Measurements from ENCODE around the gene HECTD4. TPM values are rescaled to one million over a fixed set of nuclear protein-coding genes. Genes with fewer than 3 reads are reported as not detected.
A peak's percentile ranks its signal among the peaks of the same experiment; 100 is the strongest.

HECTD4 gene
- total and polyA plus RNA-seq, 2 donors (not counting 1 experiment from before 2014, with no cell fraction given), result 46.4 to 92.2 TPM

DNA sequence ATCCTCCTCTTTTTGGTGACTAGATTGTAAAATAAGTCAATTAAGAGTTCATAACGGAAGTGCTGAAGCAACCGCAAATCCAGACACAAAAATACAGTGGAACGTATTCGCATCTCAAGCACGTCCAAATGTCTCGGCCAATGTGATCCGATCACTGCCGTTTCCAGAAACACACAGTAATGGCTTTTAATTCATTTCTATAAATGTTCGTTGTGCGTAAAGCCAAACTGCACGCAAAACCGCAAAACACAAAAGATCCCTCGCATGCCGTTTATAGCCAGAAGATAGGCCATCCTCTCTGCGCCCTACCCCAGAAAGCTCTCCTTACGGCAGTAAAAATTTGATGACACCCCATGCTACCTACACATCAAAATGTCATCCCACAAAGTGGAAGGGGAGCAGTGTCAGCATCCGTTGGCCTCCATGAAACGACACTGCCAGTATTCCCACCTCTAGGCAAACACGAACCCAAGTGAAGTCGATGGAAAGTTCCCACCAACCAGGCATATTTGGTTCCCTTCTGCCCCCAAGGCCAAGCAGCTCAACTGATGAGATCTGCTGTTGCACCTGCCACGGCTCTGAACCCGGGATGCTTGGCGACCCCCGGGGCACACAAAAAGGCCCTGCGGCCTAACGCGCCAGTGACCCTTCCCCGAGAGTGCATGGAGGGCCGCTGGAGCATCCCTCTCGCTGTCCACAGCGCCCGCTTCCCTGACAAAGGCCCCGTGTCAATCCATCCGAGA lies 1.4 kb downstream of the HECTD4 start:
- H3K27me3 Mint-ChIP-seq, result no peaks in the 10 kb centered on the region
- peak overlapping the region; percentile 87 for H3K9ac ChIP-seq (ENCODE audit: low read length)
- H2AFZ ChIP-seq (ENCODE audit: insufficient read depth, low read depth, low read length, poor library complexity, severe bottlenecking), result peak overlapping the region; percentile 100
- H3K4me3 ChIP-seq (ENCODE audit: control extremely low read depth in 1 of 5, extremely low read depth in 1 of 5, insufficient read depth in 1 of 5, low read depth in 2 of 5, low read length in 4 of 5), result peak overlapping the region; percentile 44 to 80 (median 71)
- intact Hi-C loops (cut with micrococcal nuclease), result loop anchor here (5.0 kb wide), 1 partner anchor 274 kb away; the partner anchor contains the start of gene NAA25
- ChIA-PET CTCF (interaction anchor here (1.4 kb wide), 1 partner anchor 183 kb away, joined by 4 read pairs; no protein-coding TSS in a partner anchor), POLR2A (no interaction called here)
- WGBS (ENCODE audit: insufficient coverage), result 51% methylated on average over 33 of the region's 34 CpGs
- no peaks in the 10 kb centered on the region for H3K9me3 Mint-ChIP-seq (ENCODE audit: insufficient read depth)
- no peak for ATAC-seq (ENCODE audit: low read depth)
- H3K27me3 ChIP-seq (replicated peaks in 1 of 4; ENCODE audit: control extremely low read depth in 1 of 4, control insufficient read depth in 3 of 4, insufficient read depth in 4 of 4, low read length in 3 of 4), result no peaks in the 10 kb centered on the region
- peak overlapping the region; percentile 29 to 68 for H3K27ac ChIP-seq (ENCODE audit: low read length in 2 of 2)
- no peak for DNase-seq
- H4K20me1 ChIP-seq (ENCODE audit: control insufficient read depth, insufficient read depth, low read length, poor library complexity, severe bottlenecking), result peaks cover 21% of the 10 kb centered on the region
- H3K36me3 ChIP-seq (replicated peaks in 1 of 2; ENCODE audit: control extremely low read depth in 1 of 2, control insufficient read depth in 1 of 2, extremely low read depth in 1 of 2, insufficient read depth in 2 of 2, low read length in 1 of 2), result no peaks in the 10 kb centered on the region
- peaks cover 19 to 22% of the 10 kb centered on the region in 2 donors for H3K4me1 ChIP-seq (ENCODE audit: control insufficient read depth in 2 of 2, insufficient read depth in 2 of 2, low read length in 2 of 2)
- H3K9me3 ChIP-seq (ENCODE audit: control extremely low read depth in 1 of 3, control insufficient read depth in 2 of 3, insufficient read depth in 1 of 3, low read length in 2 of 3), result no peaks in the 10 kb centered on the region
- peaks cover 28% of the 10 kb centered on the region for H3K4me1 Mint-ChIP-seq
- peak overlapping the region; percentile 84 for H3K4me2 ChIP-seq (replicated peaks; ENCODE audit: low read depth, low read length, poor library complexity, severe bottlenecking)
- peaks cover 65% of the 10 kb centered on the region for H3K79me2 ChIP-seq (ENCODE audit: control insufficient read depth, insufficient read depth, low read length)
- H3K4me3 Mint-ChIP-seq, result peak overlapping the region; percentile 97
- TF ChIP-seq, protein P1, sequence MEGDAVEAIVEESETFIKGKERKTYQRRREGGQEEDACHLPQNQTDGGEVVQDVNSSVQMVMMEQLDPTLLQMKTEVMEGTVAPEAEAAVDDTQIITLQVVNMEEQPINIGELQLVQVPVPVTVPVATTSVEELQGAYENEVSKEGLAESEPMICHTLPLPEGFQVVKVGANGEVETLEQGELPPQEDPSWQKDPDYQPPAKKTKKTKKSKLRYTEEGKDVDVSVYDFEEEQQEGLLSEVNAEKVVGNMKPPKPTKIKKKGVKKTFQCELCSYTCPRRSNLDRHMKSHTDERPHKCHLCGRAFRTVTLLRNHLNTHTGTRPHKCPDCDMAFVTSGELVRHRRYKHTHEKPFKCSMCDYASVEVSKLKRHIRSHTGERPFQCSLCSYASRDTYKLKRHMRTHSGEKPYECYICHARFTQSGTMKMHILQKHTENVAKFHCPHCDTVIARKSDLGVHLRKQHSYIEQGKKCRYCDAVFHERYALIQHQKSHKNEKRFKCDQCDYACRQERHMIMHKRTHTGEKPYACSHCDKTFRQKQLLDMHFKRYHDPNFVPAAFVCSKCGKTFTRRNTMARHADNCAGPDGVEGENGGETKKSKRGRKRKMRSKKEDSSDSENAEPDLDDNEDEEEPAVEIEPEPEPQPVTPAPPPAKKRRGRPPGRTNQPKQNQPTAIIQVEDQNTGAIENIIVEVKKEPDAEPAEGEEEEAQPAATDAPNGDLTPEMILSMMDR (IDR thresholded peaks at IDR 0.05), result no peak
- H3K27ac Mint-ChIP-seq, result peak overlapping the region; percentile 94

DNA sequence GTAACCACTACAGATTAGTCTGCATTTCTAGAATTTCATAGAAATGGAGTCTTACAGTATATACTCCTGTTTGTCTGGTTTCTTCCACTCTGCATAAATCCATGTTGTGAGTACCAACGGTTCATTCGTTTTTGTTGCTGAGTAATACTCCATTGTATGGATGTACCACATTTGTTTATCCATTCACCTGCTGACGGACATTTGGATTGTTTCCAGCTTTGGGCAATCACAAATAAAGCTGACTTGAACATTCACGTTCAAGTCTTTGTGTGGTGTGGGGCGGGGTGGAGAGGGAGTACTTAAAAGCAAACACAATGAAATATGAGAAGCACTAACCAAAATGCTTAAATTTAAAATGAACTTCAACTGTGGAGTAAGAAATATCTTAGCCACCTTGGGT lies 7.1 kb downstream of the HECTD4 start:
- Histone ChIP-seq H3K4me1 (ENCODE audit: control insufficient read depth in 2 of 2, insufficient read depth in 2 of 2, low read length in 2 of 2) (peaks cover 3 to 5% of the 10 kb centered on the region in 2 donors), H2AFZ (ENCODE audit: insufficient read depth, low read depth, low read length, poor library complexity, severe bottlenecking) (no peak overlapping the region), H3K9me3 (ENCODE audit: control extremely low read depth in 1 of 3, control insufficient read depth in 2 of 3, insufficient read depth in 1 of 3, low read length in 2 of 3) (no peaks in the 10 kb centered on the region), H3K27ac (ENCODE audit: low read length in 2 of 2) (no peak overlapping the region), H3K4me3 (ENCODE audit: control extremely low read depth in 1 of 5, extremely low read depth in 1 of 5, insufficient read depth in 1 of 5, low read depth in 2 of 5, low read length in 4 of 5) (no peak overlapping the region), H3K36me3 (replicated peaks in 1 of 2; ENCODE audit: control extremely low read depth in 1 of 2, control insufficient read depth in 1 of 2, extremely low read depth in 1 of 2, insufficient read depth in 2 of 2, low read length in 1 of 2) (no peaks in the 10 kb centered on the region), H3K79me2 (ENCODE audit: control insufficient read depth, insufficient read depth, low read length) (peaks cover 96% of the 10 kb centered on the region), H3K27me3 (replicated peaks in 1 of 4; ENCODE audit: control extremely low read depth in 1 of 4, control insufficient read depth in 3 of 4, insufficient read depth in 4 of 4, low read length in 3 of 4) (no peaks in the 10 kb centered on the region), H4K20me1 (ENCODE audit: control insufficient read depth, insufficient read depth, low read length, poor library complexity, severe bottlenecking) (peaks cover 64% of the 10 kb centered on the region), H3K4me2 (replicated peaks; ENCODE audit: low read depth, low read length, poor library complexity, severe bottlenecking) (no peak overlapping the region), H3K9ac (ENCODE audit: low read length) (no peak overlapping the region)
- DNase-seq (no peak), ATAC-seq (ENCODE audit: low read depth) (no peak)
- Mint-ChIP-seq H3K27me3 (no peaks in the 10 kb centered on the region), H3K27ac (no peak overlapping the region), H3K4me3 (no peak overlapping the region), H3K9me3 (ENCODE audit: insufficient read depth) (no peaks in the 10 kb centered on the region), H3K4me1 (peaks cover 30% of the 10 kb centered on the region)
- TF ChIP-seq, protein P1 (IDR thresholded peaks at IDR 0.05), result no peak
- TF ChIP-seq EZH2 (IDR thresholded peaks at IDR 0.05; ENCODE audit: borderline replicate concordance, insufficient read depth, low read depth, low read length, poor library complexity, severe bottlenecking), result no peak
- no CpG with 5 or more reads among the region's 5 CpGs for whole genome bisulfite sequencing (ENCODE audit: insufficient coverage)
- CTCF ChIA-PET, result interaction anchor here (0.8 to 1.7 kb wide), 2 partner anchors 12 to 172 kb away, joined by 3 to 8 read pairs; no protein-coding TSS in a partner anchor
- intact Hi-C loops (cut with micrococcal nuclease), result no loop called here
- POLR2A ChIA-PET, result no interaction called here

All from B cell (primary cell).